Measurements from ENCODE around the gene PHF5A. TPM values are rescaled to one million over a fixed set of nuclear protein-coding genes. Genes with fewer than 3 reads are reported as not detected.

The PHF5A gene
- total RNA-seq, 4 donors from 2014 or later, result 44.1 to 51.9 (median 45.4) TPM

DNA sequence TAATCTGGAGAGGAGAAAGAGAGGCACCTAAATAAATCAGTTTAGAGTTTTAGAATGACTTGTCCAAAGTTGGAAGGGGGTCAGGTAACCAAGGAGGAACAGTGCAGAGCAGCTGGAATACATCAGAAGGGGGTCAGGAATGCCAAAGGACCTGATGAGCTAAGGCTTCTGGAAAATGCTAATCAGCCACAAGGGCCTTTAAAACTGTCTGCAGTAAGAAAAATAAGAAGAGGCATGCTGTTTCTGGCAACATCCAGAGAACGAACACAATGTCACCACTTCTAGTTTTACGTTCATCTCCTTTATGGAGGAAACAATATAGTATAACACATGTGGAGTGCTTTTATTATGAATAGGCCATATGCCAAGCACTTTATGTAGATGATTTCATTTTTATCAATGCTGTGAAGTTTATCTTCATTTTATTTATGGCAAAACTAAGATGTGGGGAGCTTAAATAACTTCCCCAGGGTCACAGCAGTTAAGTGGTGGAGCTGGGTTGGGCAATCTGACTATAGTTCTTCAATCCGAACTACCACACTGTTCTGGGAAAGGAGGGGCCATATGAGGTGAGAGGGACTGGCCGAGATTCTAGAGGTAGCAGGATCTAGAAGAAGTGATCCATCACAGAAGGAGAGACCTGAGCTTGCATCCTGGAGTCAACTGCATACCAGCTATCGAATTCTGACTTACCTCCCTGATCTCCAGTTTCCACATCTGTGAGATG lies 23.0 kb upstream of the PHF5A start:
- intact Hi-C loops (cut with DNase I; ENCODE audit: low total_unique reads), result no loop called here
- no peak overlapping the region for H3K4me3 ChIP-seq (ENCODE audit: low read depth, poor library complexity, severe bottlenecking)
- no peak for TF ChIP-seq POLR2A (IDR thresholded peaks at IDR 0.05)
- TF ChIP-seq, protein P1, sequence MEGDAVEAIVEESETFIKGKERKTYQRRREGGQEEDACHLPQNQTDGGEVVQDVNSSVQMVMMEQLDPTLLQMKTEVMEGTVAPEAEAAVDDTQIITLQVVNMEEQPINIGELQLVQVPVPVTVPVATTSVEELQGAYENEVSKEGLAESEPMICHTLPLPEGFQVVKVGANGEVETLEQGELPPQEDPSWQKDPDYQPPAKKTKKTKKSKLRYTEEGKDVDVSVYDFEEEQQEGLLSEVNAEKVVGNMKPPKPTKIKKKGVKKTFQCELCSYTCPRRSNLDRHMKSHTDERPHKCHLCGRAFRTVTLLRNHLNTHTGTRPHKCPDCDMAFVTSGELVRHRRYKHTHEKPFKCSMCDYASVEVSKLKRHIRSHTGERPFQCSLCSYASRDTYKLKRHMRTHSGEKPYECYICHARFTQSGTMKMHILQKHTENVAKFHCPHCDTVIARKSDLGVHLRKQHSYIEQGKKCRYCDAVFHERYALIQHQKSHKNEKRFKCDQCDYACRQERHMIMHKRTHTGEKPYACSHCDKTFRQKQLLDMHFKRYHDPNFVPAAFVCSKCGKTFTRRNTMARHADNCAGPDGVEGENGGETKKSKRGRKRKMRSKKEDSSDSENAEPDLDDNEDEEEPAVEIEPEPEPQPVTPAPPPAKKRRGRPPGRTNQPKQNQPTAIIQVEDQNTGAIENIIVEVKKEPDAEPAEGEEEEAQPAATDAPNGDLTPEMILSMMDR (IDR thresholded peaks at IDR 0.05), result no peak
- DNase-seq (ENCODE audit: low spot score in 2 of 2), result no peak
- WGBS, 2 donors, result 53 to 79% methylated on average over 5 of the region's 5 CpGs

DNA sequence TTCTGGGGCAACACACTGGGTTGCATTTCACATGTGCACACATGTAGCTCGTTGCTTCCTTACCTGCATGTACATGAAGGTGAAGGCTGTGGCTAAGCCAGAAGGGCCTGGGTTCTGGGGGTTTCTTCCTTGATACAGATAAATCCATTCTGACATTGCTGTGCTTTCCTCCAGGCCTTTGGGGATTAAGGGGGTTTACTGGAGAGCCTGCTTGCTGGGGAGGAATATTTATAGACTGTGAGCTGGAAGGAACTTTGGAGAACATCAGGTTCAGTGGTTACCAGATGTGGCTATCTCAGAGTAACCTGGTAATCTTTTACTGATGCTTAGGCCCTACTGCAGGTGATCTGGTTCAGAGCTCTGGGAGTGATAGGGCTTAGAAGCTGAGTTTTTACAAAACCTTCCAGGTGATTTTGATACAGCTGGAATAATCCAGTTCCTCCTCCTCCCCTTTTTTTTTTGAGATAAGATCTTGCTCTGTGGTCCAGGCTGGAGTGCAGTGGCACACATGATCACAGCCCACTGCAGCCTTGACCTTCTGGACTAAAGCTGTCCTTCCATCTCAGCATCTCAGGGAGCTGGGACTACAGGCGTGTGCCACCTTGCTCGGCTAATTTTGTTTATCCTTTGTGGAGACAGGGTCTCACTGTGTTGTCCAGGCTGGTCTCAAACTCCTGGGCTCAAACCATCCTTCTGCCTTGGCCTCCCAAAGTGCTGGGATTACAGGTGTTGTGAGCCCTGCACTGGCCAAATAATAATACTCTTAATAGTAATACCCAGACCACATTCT lies 20.3 kb upstream of the PHF5A start:
- intact Hi-C loops (cut with DNase I; ENCODE audit: low total_unique reads), result no loop called here
- H3K4me3 ChIP-seq (ENCODE audit: low read depth, poor library complexity, severe bottlenecking), result no peak overlapping the region
- DNase-seq (ENCODE audit: low spot score in 2 of 2), result no peak
- WGBS, 2 donors, result 75 to 79% methylated on average over 3 of the region's 3 CpGs
- TF ChIP-seq POLR2A (IDR thresholded peaks at IDR 0.05), result no peak
- TF ChIP-seq, protein P1 (IDR thresholded peaks at IDR 0.05), result no peak

DNA sequence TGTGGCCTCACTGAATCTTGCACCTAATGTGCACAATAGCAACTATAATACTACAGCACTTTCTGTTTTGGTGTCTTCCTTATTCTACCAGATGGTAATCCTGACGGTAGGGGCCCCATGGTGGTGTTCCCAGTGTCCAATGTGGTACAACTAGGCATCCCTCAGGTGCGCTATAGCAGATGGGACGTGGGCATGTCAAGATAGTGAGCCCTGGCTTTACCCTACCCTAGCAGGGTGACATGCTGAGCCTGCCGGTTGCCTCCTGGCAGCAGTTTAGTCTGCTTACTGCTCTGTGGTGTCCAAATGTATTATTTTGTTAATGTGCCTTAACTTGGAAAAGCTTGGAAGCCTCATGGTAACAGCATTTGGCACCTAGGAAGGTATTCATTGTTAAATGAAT lies 19.6 kb upstream of the PHF5A start:
- intact Hi-C loops (cut with DNase I; ENCODE audit: low total_unique reads), result no loop called here
- H3K4me3 ChIP-seq (ENCODE audit: low read depth, poor library complexity, severe bottlenecking), result no peak overlapping the region
- no peak for DNase-seq (ENCODE audit: low spot score in 2 of 2)
- TF ChIP-seq POLR2A (IDR thresholded peaks at IDR 0.05), result no peak
- TF ChIP-seq, protein P1 (IDR thresholded peaks at IDR 0.05), result no peak
- 59 to 79% methylated on average over 4 of the region's 4 CpGs for WGBS, 2 donors

DNA sequence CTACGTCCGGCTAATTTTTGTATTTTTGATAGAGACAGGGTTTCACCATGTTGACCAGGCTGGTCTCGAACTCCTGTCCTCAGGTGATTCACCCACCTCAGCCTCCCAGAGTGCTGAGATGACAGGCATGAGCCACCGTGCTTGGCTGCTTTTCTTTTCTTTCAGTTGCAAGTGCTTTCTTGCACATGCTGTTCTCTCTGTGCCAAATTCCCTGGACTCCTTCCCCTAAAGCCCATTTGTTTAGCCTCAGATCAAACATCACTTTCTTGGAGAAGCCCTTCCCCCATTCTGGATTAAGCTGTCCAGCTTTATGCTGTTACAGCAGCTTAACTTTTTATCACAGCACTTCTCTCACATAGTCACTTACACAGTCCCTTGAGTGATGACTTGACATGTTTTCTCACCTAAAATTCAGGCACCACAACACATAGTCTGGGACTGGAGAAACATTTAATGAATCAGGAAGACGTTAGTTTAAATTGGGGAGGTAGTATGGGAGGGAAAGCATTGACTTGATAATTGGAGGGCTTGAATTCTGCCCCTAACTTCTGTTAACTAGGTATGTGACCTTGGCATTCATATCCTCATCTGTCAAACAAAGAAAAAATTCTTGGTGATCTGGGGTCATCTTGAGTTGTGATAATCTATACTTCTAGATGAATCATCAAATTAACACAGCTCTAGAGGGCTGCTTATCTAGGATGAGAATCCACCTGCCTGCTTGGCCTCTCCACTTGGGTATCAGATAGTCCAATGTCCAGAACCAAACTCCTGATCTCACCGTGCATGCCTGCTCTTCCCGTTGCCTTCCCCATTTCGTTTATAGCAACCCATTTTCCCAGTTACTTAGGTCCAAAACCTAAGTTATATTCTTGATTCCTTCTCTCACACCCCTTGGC lies 18.8 kb upstream of the PHF5A start:
- DNase-seq (ENCODE audit: low spot score in 2 of 2), result no peak
- intact Hi-C loops (cut with DNase I; ENCODE audit: low total_unique reads), result no loop called here
- WGBS, 2 donors, result 69 to 78% methylated on average over 8 of the region's 8 CpGs

DNA sequence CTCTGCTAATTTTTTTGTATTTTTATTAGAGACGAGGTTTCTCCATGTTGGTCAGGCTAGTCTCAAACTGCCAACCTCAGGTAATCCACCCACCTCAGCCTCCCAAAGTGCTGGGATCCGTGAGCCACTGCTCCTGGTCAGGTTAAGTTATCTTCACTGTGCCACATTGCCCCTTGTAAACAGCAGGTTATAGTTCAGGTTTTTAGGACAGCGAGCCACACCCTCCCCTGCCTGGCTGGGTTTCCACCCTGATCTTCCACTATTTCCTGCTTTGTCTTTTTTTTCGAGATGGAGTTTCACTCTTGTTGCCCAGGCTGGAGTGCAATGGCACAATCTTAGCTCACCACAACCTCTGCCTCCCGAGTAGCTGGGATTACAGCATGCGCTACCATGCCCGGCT lies 16.5 kb upstream of the PHF5A start:
- no peak for TF ChIP-seq POLR2A (IDR thresholded peaks at IDR 0.05)
- no peak for DNase-seq (ENCODE audit: low spot score in 2 of 2)
- intact Hi-C loops (cut with DNase I; ENCODE audit: low total_unique reads), result no loop called here

More for the DNA sequence above, 18.8 kb upstream of the PHF5A start:
- TF ChIP-seq, protein P1 (IDR thresholded peaks at IDR 0.05), result no peak
- TF ChIP-seq POLR2A (IDR thresholded peaks at IDR 0.05), result no peak
- H3K4me3 ChIP-seq (ENCODE audit: low read depth, poor library complexity, severe bottlenecking), result no peak overlapping the region

More for the DNA sequence above, 16.5 kb upstream of the PHF5A start:
- H3K4me3 ChIP-seq (ENCODE audit: low read depth, poor library complexity, severe bottlenecking), result no peak overlapping the region
- WGBS, 2 donors, result 47 to 63% methylated on average over 7 of the region's 7 CpGs

All from lower leg skin (tissue), 4 donors.